Thyroid gland (tissue), 4 donors: ENCODE data around the gene PIF1.
A peak's percentile ranks its signal among the peaks of the same experiment; 100 is the strongest.

Source experiments
- POLR2A ChIP-seq, 2 donors: fragments of 450-650 bp; IDR thresholded peaks; one replicate each; pipeline ENCODE4 v1.6.1; 2017; ENCODE audit warnings: antibody characterized with exemption in 2 of 2, mild to moderate bottlenecking in 2 of 2, moderate library complexity in 1 of 2
- TF ChIP-seq, protein P1 (sequence below), 6 experiments: fragments of 200-600 bp in 3 of 6; fragments of 450-650 bp in 3 of 6; sonication (generic) in 3 of 6; IDR thresholded peaks; one replicate each; pipeline ENCODE4 v1.5.1; 2016 to 2019; ENCODE audit warnings: antibody characterized with exemption in 6 of 6, mild to moderate bottlenecking in 2 of 6, inconsistent platforms in 1 of 6, moderate library complexity in 1 of 6

DNA sequence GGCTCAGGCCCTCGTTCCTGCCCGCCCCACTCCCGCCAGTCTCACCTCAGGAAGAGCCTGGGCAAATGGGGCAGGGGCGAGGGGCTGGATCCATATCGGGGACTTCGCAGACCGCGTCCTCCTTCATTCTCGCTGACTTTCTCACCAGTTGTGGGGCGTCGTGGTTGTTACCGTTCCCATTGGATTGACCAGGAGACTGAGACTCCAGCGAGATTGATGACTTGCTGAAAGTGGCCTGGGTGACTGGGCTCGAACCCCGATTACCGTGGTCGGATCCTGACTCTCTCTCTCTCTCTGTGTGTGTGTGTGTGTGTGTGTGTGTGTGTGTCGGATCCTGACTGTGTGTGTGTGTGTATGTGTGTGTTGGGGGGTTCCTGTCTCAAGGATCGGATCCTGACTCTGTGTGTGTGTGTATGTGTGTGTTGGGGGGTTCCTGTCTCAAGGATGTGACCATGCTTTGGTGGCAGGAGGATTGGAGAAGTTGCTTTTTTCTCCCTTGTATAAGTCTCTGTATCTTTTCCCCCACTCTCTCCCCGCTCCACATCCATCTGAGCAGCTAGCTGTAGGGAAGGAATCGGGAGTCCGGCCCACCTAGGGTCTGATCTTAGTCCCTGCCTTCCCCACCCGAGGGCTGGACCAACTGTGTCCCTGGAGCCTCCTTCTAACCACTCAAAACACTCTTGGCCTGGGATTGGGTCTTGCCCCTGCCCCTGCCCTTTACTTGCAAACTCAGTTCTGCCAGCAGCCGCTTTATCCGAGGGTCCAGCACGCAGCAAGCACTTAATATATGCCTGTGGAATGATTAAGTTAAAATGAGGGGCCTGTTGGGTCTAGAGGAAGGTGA is 16.9 kb upstream of the PIF1 start:
- TF ChIP-seq, protein P1, sequence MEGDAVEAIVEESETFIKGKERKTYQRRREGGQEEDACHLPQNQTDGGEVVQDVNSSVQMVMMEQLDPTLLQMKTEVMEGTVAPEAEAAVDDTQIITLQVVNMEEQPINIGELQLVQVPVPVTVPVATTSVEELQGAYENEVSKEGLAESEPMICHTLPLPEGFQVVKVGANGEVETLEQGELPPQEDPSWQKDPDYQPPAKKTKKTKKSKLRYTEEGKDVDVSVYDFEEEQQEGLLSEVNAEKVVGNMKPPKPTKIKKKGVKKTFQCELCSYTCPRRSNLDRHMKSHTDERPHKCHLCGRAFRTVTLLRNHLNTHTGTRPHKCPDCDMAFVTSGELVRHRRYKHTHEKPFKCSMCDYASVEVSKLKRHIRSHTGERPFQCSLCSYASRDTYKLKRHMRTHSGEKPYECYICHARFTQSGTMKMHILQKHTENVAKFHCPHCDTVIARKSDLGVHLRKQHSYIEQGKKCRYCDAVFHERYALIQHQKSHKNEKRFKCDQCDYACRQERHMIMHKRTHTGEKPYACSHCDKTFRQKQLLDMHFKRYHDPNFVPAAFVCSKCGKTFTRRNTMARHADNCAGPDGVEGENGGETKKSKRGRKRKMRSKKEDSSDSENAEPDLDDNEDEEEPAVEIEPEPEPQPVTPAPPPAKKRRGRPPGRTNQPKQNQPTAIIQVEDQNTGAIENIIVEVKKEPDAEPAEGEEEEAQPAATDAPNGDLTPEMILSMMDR (IDR thresholded peaks at IDR 0.05): no peak
- peak in 1 of 2 donors; percentile 25 for TF ChIP-seq POLR2A (IDR thresholded peaks at IDR 0.05)
